Stomach (tissue), 4 donors: ENCODE measurements around the gene ANKDD1B.

ENCODE experiments used
- EP300 ChIP-seq: sonication (generic); formaldehyde crosslinking; IDR thresholded peaks from one replicate; pipeline ENCODE4 v1.6.1; 2017; ENCODE audit warnings: antibody characterized with exemption
- POLR2A ChIP-seq, 4 donors: fragments of 450-650 bp; IDR thresholded peaks; one replicate each; pipeline ENCODE4 v1.6.1; 2016; ENCODE audit warnings: antibody characterized with exemption in 4 of 4, control low read depth in 2 of 4, mild to moderate bottlenecking in 1 of 4, moderate library complexity in 1 of 4
- POLR2AphosphoS5 ChIP-seq, 3 donors: sonication (generic); formaldehyde crosslinking; IDR thresholded peaks; one replicate each; pipeline ENCODE4 v1.6.1; 2016; ENCODE audit warnings: antibody characterized with exemption in 3 of 3
- TF ChIP-seq, protein P1 (sequence below), 7 experiments: fragments of 450-650 bp in 4 of 7; fragments of 200-600 bp in 3 of 7; sonication (generic) in 3 of 7; IDR thresholded peaks; one replicate each; pipeline ENCODE4 v1.5.1; 2016 to 2019; ENCODE audit warnings: antibody characterized with exemption in 7 of 7, control low read depth in 2 of 7, mild to moderate bottlenecking in 1 of 7

GRCh38 chr5:75694781-75695180, 83.5 kb downstream of the ANKDD1B start:
- TF ChIP-seq, protein P1, sequence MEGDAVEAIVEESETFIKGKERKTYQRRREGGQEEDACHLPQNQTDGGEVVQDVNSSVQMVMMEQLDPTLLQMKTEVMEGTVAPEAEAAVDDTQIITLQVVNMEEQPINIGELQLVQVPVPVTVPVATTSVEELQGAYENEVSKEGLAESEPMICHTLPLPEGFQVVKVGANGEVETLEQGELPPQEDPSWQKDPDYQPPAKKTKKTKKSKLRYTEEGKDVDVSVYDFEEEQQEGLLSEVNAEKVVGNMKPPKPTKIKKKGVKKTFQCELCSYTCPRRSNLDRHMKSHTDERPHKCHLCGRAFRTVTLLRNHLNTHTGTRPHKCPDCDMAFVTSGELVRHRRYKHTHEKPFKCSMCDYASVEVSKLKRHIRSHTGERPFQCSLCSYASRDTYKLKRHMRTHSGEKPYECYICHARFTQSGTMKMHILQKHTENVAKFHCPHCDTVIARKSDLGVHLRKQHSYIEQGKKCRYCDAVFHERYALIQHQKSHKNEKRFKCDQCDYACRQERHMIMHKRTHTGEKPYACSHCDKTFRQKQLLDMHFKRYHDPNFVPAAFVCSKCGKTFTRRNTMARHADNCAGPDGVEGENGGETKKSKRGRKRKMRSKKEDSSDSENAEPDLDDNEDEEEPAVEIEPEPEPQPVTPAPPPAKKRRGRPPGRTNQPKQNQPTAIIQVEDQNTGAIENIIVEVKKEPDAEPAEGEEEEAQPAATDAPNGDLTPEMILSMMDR (IDR thresholded peaks at IDR 0.05): no peak
- TF ChIP-seq POLR2A (IDR thresholded peaks at IDR 0.05): no peak
- no peak for TF ChIP-seq POLR2AphosphoS5 (IDR thresholded peaks at IDR 0.05)
- TF ChIP-seq EP300: no peak
